Measurements from ENCODE around the gene MLH1.

The MLH1 gene

GRCh38 chr3:36964331-36964730 lies 29.0 kb upstream of the MLH1 start:
- TF ChIP-seq CTCF (conservative IDR thresholded peaks at IDR 0.05; ENCODE audit: low read depth) = no peak
- ChIA-PET CTCF (no interaction called here), POLR2A (ENCODE audit: low non-redundant PET) (no interaction called here)
- no peak overlapping the region for H3K27ac ChIP-seq
- DNase-seq (ENCODE audit: low spot score) = no peak

DNA sequence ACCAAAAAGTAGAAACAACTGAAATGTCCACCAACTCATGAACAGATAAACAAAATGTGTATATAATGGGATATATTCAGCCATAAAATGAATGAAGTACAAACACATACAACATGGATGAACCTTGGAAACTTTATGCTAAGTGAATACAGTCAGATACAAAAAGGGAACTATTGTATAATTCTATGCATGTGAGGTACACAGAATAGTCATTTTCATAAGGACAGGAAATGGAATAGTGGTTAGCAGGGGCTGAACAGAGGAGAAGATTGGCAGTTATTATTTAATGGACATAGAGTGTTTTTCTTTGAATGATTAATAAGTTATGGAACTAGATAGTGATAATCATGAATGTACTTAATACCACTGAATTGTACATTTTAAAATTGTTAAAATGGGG lies 28.5 kb upstream of the MLH1 start:
- CTCF ChIA-PET = no interaction called here
- no peak for TF ChIP-seq CTCF (conservative IDR thresholded peaks at IDR 0.05; ENCODE audit: low read depth)
- no peak overlapping the region for H3K27ac ChIP-seq
- POLR2A ChIA-PET (ENCODE audit: low non-redundant PET) = no interaction called here
- no peak for DNase-seq (ENCODE audit: low spot score)

DNA sequence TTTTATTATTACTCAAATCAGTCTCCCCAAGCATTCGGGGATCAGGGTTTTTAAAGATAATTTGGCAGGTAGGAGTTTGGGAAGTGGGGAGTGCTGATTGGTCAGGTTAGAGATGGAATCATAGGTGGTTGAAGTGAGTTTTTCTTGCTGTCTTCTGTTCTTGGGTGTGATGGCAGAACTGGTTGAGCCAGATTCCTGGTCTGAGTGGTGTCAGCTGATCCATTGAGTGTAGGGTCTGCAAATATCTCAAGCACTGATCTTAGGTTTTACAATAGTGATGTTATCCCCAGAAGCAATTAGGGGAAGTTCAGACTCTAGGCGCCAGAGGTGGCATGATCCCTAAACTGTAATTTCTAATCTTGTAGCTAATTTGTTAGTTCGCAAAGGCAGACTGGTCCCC lies 27.9 kb upstream of the MLH1 start:
- POLR2A ChIA-PET (ENCODE audit: low non-redundant PET) = no interaction called here
- no peak overlapping the region for H3K27ac ChIP-seq
- CTCF ChIA-PET = interaction anchor here (0.6 kb wide), 1 partner anchor 202 kb away, joined by 3 read pairs; no protein-coding TSS in a partner anchor
- TF ChIP-seq CTCF (conservative IDR thresholded peaks at IDR 0.05; ENCODE audit: low read depth) = no peak
- no peak for DNase-seq (ENCODE audit: low spot score)

- no peak for TF ChIP-seq CTCF (conservative IDR thresholded peaks at IDR 0.05; ENCODE audit: low read depth)
- DNase-seq (ENCODE audit: low spot score) = no peak
- ChIA-PET POLR2A (ENCODE audit: low non-redundant PET) (no interaction called here), CTCF (interaction anchor here (0.6 to 0.9 kb wide), 2 partner anchors 10 to 334 kb away, joined by 4 to 6 read pairs; no protein-coding TSS in a partner anchor)
- no peak overlapping the region for H3K27ac ChIP-seq
Observed at GRCh38 chr3:36969085-36969484, 24.2 kb upstream of the MLH1 start.

- no peak for TF ChIP-seq CTCF (conservative IDR thresholded peaks at IDR 0.05; ENCODE audit: low read depth)
- DNase-seq (ENCODE audit: low spot score) = peak; percentile 58
- H3K27ac ChIP-seq = no peak overlapping the region
- CTCF ChIA-PET = interaction anchor here (0.5 to 0.9 kb wide), 3 partner anchors 11 to 423 kb away, joined by 3 to 6 read pairs (median 4); no protein-coding TSS in a partner anchor
- POLR2A ChIA-PET (ENCODE audit: low non-redundant PET) = interaction anchor here (0.5 kb wide), 1 partner anchor 243 kb away, joined by 3 read pairs; no protein-coding TSS in a partner anchor
Observed at GRCh38 chr3:36969540-36970432, 23.5 kb upstream of the MLH1 start.

- ChIA-PET CTCF (interaction anchor here (0.7 kb wide), 1 partner anchor 134 kb away, joined by 3 read pairs; no protein-coding TSS in a partner anchor), POLR2A (ENCODE audit: low non-redundant PET) (no interaction called here)
- no peak for TF ChIP-seq CTCF (conservative IDR thresholded peaks at IDR 0.05; ENCODE audit: low read depth)
- DNase-seq (ENCODE audit: low spot score) = no peak
- no peak overlapping the region for H3K27ac ChIP-seq
Observed at GRCh38 chr3:36972163-36972562, 21.2 kb upstream of the MLH1 start.
